ENCODE results near the gene ZNF341. TPM values are rescaled to one million over a fixed set of nuclear protein-coding genes. Genes with fewer than 3 reads are reported as not detected.
A peak's percentile ranks its signal among the peaks of the same experiment; 100 is the strongest.

The ZNF341 gene
- total and polyA plus RNA-seq, 2 experiments from 2014 or later = 2.3 to 2.8 TPM

- Histone ChIP-seq H4K20me1 (ENCODE audit: insufficient read depth) (peaks cover 53% of the 10 kb centered on the region), H3K27me3 (replicated peaks; ENCODE audit: insufficient read depth) (no peaks in the 10 kb centered on the region), H3K27ac (no peak overlapping the region), H3K4me3 (no peak overlapping the region), H3K36me3 (ENCODE audit: low read depth) (no peaks in the 10 kb centered on the region), H3K9me2 (ENCODE audit: insufficient read depth) (no peaks in the 10 kb centered on the region), H3F3A (ENCODE audit: insufficient read depth) (0 out of 2 replicates have a peak, but pooled peaks cover 10% of the 10 kb centered on the region), H3K4me2 (ENCODE audit: unreplicated experiment) (no peak overlapping the region), H2AFZ (no peak overlapping the region), H3K4me1 (ENCODE audit: insufficient read depth) (peaks cover 12% of the 10 kb centered on the region; the same call in 1 of the 2 replicates), H3K9me3 (ENCODE audit: low read depth) (no peaks in the 10 kb centered on the region), H3K9ac (no peak overlapping the region), H3K79me2 (ENCODE audit: insufficient read depth) (peaks cover 100% of the 10 kb centered on the region)
- no peak for TF ChIP-seq EZH2 (IDR thresholded peaks at IDR 0.05; ENCODE audit: insufficient read depth, poor library complexity, severe bottlenecking)
- no peak for TF ChIP-seq EZH2phosphoT487 (IDR thresholded peaks at IDR 0.05; ENCODE audit: insufficient read depth, low read depth)
- DNase-seq = no peak
- WGBS, 2 experiments (ENCODE audit: low coverage in 1 of 2, low lambda C conversion rate in 2 of 2, missing lambda C conversion rate in 2 of 2) = 68 to 77% methylated on average over 9 of the region's 9 CpGs
- in situ Hi-C loops (cut with MboI) = no loop called here
Measured at GRCh38 chr20:33828326-33828844, 96.6 kb downstream of the ZNF341 start.

GRCh38 chr20:33828967-33829560 lies 97.3 kb downstream of the ZNF341 start:
- H3K9me3 ChIP-seq (ENCODE audit: low read depth) = no peaks in the 10 kb centered on the region
- no peaks in the 10 kb centered on the region for H3K9me2 ChIP-seq (ENCODE audit: insufficient read depth)
- H3K36me3 ChIP-seq (ENCODE audit: low read depth) = no peaks in the 10 kb centered on the region
- H3K79me2 ChIP-seq (ENCODE audit: insufficient read depth) = peaks cover 100% of the 10 kb centered on the region
- peaks cover 59% of the 10 kb centered on the region for H4K20me1 ChIP-seq (ENCODE audit: insufficient read depth)
- no peaks in the 10 kb centered on the region for H3K27me3 ChIP-seq (replicated peaks; ENCODE audit: insufficient read depth)
- no peak overlapping the region for H3K4me3 ChIP-seq
- DNase-seq = no peak
- H3K9ac ChIP-seq = no peak overlapping the region
- no peak overlapping the region for H2AFZ ChIP-seq
- in situ Hi-C loops (cut with MboI) = no loop called here
- 65 to 70% methylated on average over 3 of the region's 3 CpGs for WGBS, 2 experiments (ENCODE audit: low coverage in 1 of 2, low lambda C conversion rate in 2 of 2, missing lambda C conversion rate in 2 of 2)
- TF ChIP-seq EZH2 (IDR thresholded peaks at IDR 0.05; ENCODE audit: insufficient read depth, poor library complexity, severe bottlenecking) = no peak
- TF ChIP-seq EZH2phosphoT487 (IDR thresholded peaks at IDR 0.05; ENCODE audit: insufficient read depth, low read depth) = no peak
- peaks cover 12% of the 10 kb centered on the region; the same call in 1 of the 2 replicates for H3K4me1 ChIP-seq (ENCODE audit: insufficient read depth)
- H3K4me2 ChIP-seq (ENCODE audit: unreplicated experiment) = no peak overlapping the region
- no peak overlapping the region for H3K27ac ChIP-seq
- 0 out of 2 replicates have a peak, but pooled peaks cover 10% of the 10 kb centered on the region for H3F3A ChIP-seq (ENCODE audit: insufficient read depth)

DNA sequence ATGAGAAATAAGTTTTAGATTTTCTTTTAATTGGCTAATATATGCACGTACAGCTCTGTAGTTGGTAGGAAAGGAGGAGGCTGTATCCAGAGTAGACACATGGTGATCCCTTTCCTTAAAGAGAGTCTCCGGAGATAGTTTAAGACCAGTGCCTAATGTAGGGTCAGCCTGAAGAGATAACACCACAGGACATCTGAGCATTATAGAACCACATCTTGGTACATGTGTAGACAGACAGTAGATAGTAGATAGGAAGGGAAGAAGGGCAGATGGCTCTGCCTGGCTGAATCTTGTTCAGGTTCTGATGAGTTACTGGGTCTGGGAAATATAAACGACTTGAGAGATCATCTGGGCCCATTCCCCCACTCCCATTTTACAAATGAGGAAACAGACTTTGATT lies 97.8 kb downstream of the ZNF341 start:
- Histone ChIP-seq H3K79me2 (ENCODE audit: insufficient read depth) (peaks cover 100% of the 10 kb centered on the region), H3K4me2 (ENCODE audit: unreplicated experiment) (no peak overlapping the region), H3K36me3 (ENCODE audit: low read depth) (no peaks in the 10 kb centered on the region), H3K27ac (no peak overlapping the region), H4K20me1 (ENCODE audit: insufficient read depth) (peaks cover 56% of the 10 kb centered on the region), H3K9ac (no peak overlapping the region), H3K27me3 (replicated peaks; ENCODE audit: insufficient read depth) (no peaks in the 10 kb centered on the region), H3K9me2 (ENCODE audit: insufficient read depth) (no peaks in the 10 kb centered on the region), H3K4me3 (no peak overlapping the region), H3K4me1 (ENCODE audit: insufficient read depth) (peaks cover 12% of the 10 kb centered on the region; the same call in 1 of the 2 replicates), H3F3A (ENCODE audit: insufficient read depth) (0 out of 2 replicates have a peak, but pooled peaks cover 10% of the 10 kb centered on the region), H2AFZ (no peak overlapping the region), H3K9me3 (ENCODE audit: low read depth) (no peaks in the 10 kb centered on the region)
- no peak for DNase-seq
- in situ Hi-C loops (cut with MboI) = no loop called here
- WGBS, 2 experiments (ENCODE audit: low coverage in 1 of 2, low lambda C conversion rate in 2 of 2, missing lambda C conversion rate in 2 of 2) = 62 to 64% methylated on average over 3 of the region's 3 CpGs
- no peak for TF ChIP-seq EZH2 (IDR thresholded peaks at IDR 0.05; ENCODE audit: insufficient read depth, poor library complexity, severe bottlenecking)
- TF ChIP-seq EZH2phosphoT487 (IDR thresholded peaks at IDR 0.05; ENCODE audit: insufficient read depth, low read depth) = no peak

DNA sequence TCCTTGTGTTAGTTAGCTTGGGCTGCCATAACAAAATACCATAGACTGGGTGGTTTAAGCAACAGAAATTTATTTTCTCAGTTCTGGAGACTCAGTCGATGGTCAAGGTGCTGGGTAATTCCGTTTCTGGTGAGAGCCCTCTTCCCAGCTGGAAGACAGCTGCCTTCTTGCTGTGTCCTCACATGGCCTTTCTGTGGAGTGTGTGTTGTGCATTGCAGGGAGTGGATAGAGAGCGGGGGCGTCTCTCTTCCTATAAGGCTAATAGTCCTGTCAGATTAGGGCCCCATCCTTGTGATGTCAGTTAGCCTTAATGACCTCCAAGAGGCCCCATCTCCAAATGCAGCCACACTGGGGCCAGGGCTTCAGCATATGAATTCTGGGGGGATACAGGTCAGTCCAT lies 98.6 kb downstream of the ZNF341 start:
- Histone ChIP-seq H3K4me2 (ENCODE audit: unreplicated experiment) (no peak overlapping the region), H3K27ac (no peak overlapping the region), H4K20me1 (ENCODE audit: insufficient read depth) (peaks cover 55% of the 10 kb centered on the region), H3K9ac (no peak overlapping the region), H3K4me1 (ENCODE audit: insufficient read depth) (peaks cover 12% of the 10 kb centered on the region; the same call in 1 of the 2 replicates), H3K79me2 (ENCODE audit: insufficient read depth) (peaks cover 100% of the 10 kb centered on the region), H3K36me3 (ENCODE audit: low read depth) (no peaks in the 10 kb centered on the region; the same call in 1 of the 2 replicates), H3K4me3 (no peak overlapping the region), H3K9me3 (ENCODE audit: low read depth) (no peaks in the 10 kb centered on the region), H3F3A (ENCODE audit: insufficient read depth) (0 out of 2 replicates have a peak, but pooled peaks cover 10% of the 10 kb centered on the region), H3K27me3 (replicated peaks; ENCODE audit: insufficient read depth) (no peaks in the 10 kb centered on the region), H2AFZ (no peak overlapping the region), H3K9me2 (ENCODE audit: insufficient read depth) (no peaks in the 10 kb centered on the region)
- TF ChIP-seq EZH2 (IDR thresholded peaks at IDR 0.05; ENCODE audit: insufficient read depth, poor library complexity, severe bottlenecking) = no peak
- peak; percentile 35 for DNase-seq
- WGBS, 2 experiments (ENCODE audit: low coverage in 1 of 2, low lambda C conversion rate in 2 of 2, missing lambda C conversion rate in 2 of 2) = 59 to 62% methylated on average over 4 of the region's 4 CpGs
- in situ Hi-C loops (cut with MboI) = no loop called here
